HepG2 (cell line): Measurements from ENCODE around the gene TMEM225. TPM values are rescaled to one million over a fixed set of nuclear protein-coding genes. Genes with fewer than 3 reads are reported as not detected.

Source experiments
- ATAC-seq: fragments of 200-7000 bp; cut with Tn5 transposase; 3 replicates; pipeline ENCODE4 v1.9.1; 2020; ENCODE audit warnings: mild to moderate bottlenecking, moderate library complexity
- BruUV-seq: library from RNA; stranded (reverse); fragments of 400-500 nt; replicated peaks from 2 replicates; lab custom pipeline; 2021; lab: Mats Ljungman, UMichigan
- CTCF ChIA-PET: fragments of 300-600 bp; formaldehyde crosslinking; extraction: SDS; loops from one replicate; lab custom pipeline; 2021; ENCODE audit warnings: low total read pairs, inconsistent platforms, low intra/inter-chr PET ratio; lab: Yijun Ruan, JAX
- POLR2A ChIA-PET: fragments of 350-600 bp; sonication (Branson Sonifier 250); formaldehyde crosslinking; loops from one replicate; lab custom pipeline; 2020; ENCODE audit warnings: antibody characterized with exemption, inconsistent platforms; lab: Yijun Ruan, JAX
- DNase-seq: peaks from one replicate; pipeline ENCODE4 v3.0.0-alpha.2; 2015; ENCODE audit warnings: low spot score
- FAIRE-seq: peaks from 3 replicates; lab custom pipeline; 2011; peaks lifted over from hg19 to GRCh38; lab: Jason Lieb, UNC
- H2AFZ ChIP-seq: one replicate; pipeline ENCODE4 v1.6.1; 2011; ENCODE audit warnings: low read length, inconsistent platforms
- H3K27ac ChIP-seq: fragments of 300-600 bp; 3 replicates; pipeline ENCODE4 v1.8.0; 2011; ENCODE audit warnings: mixed run types, mild to moderate bottlenecking, mixed read lengths, low read length, inconsistent platforms; ENCODE audit not compliant: insufficient read depth; ENCODE audit errors: extremely low read length
- H3K27me3 ChIP-seq, 2 experiments: fragments of 200-600 bp in 1 of 2; 2 replicates in 1 of 2; 3 replicates in 1 of 2; pipeline versions ENCODE4 v1.6.0 to v1.8.0; 2011; ENCODE audit warnings: low read length in 2 of 2, mild to moderate bottlenecking in 2 of 2, moderate library complexity in 2 of 2, inconsistent platforms in 1 of 2; ENCODE audit not compliant: insufficient read depth in 2 of 2, control insufficient read depth in 1 of 2
- H3K36me3 ChIP-seq, 2 experiments: fragments of 200-600 bp in 1 of 2; replicated peaks in 1 of 2; 2 replicates in 1 of 2; 3 replicates in 1 of 2; pipeline versions ENCODE4 v1.5.1 to v1.8.0; 2011; ENCODE audit warnings: low read length in 2 of 2, inconsistent platforms in 1 of 2; ENCODE audit not compliant: insufficient read depth in 2 of 2, control insufficient read depth in 1 of 2
- H3K4me1 ChIP-seq: 2 replicates; pipeline ENCODE4 v1.5.1; 2012; ENCODE audit warnings: low read length, inconsistent platforms; ENCODE audit not compliant: insufficient read depth
- H3K4me2 ChIP-seq: 2 replicates; pipeline ENCODE4 v1.6.0; 2011; ENCODE audit warnings: low read depth, low read length, inconsistent platforms
- H3K4me3 ChIP-seq, 3 experiments: fragments of 200-600 bp in 1 of 3; sonication (generic), shearing (Covaris generic) in 1 of 3; replicated peaks in 1 of 3; 2 replicates each; pipeline ENCODE4 v1.5.1; 2011 to 2016; ENCODE audit warnings: low read length in 3 of 3, inconsistent platforms in 2 of 3, low read depth in 2 of 3, mild to moderate bottlenecking in 2 of 3, control low read depth in 1 of 3, mixed read lengths in 1 of 3; ENCODE audit not compliant: insufficient read depth in 1 of 3
- H3K79me2 ChIP-seq: one replicate; pipeline ENCODE4 v1.6.1; 2011; ENCODE audit warnings: low read length, inconsistent platforms; ENCODE audit not compliant: insufficient read depth
- H3K9ac ChIP-seq: 2 replicates; pipeline ENCODE4 v1.6.0; 2011; ENCODE audit warnings: mild to moderate bottlenecking, low read depth, low read length, inconsistent platforms; ENCODE audit not compliant: insufficient read depth
- H3K9me3 ChIP-seq: 2 replicates; pipeline ENCODE4 v1.5.1; 2012; ENCODE audit warnings: mild to moderate bottlenecking, low read length
- H4K20me1 ChIP-seq: 2 replicates; pipeline ENCODE4 v1.6.0; 2011; ENCODE audit warnings: inconsistent platforms, mild to moderate bottlenecking, low read length, moderate library complexity; ENCODE audit not compliant: insufficient read depth
- DZIP1 ChIP-seq: sonication (generic); formaldehyde crosslinking; IDR thresholded peaks from 2 replicates; pipeline ENCODE4 v1.5.0; 2020; ENCODE audit warnings: mild to moderate bottlenecking, missing genetic modification reagents
- GTF2F1 ChIP-seq: fragments of 150-350 bp; IDR thresholded peaks from 2 replicates; pipeline ENCODE4 v1.6.1; 2014; ENCODE audit warnings: low read length
- SOX13 ChIP-seq, 3 experiments: fragments of 450-650 bp in 1 of 3; sonication (generic) in 1 of 3; formaldehyde crosslinking in 1 of 3; IDR thresholded peaks in 2 of 3; conservative IDR thresholded peaks in 1 of 3; 2 replicates each; pipeline versions ENCODE4 v1.5.0 to v1.6.1; 2016 to 2020; ENCODE audit warnings: antibody characterized with exemption in 1 of 3, mild to moderate bottlenecking in 1 of 3, missing compliant biosample characterization in 1 of 3, missing genetic modification reagents in 1 of 3, moderate library complexity in 1 of 3
- ZNF775 ChIP-seq: sonication (generic); formaldehyde crosslinking; IDR thresholded peaks from 2 replicates; pipeline ENCODE4 v1.4.0; 2020; ENCODE audit warnings: missing genetic modification reagents, mild to moderate bottlenecking, moderate library complexity, borderline replicate concordance
- ZNF784 ChIP-seq: sonication (generic); formaldehyde crosslinking; IDR thresholded peaks from 2 replicates; pipeline ENCODE4 v1.5.1; 2020; ENCODE audit warnings: missing genetic modification reagents, mild to moderate bottlenecking, borderline replicate concordance
- ZNF83 ChIP-seq: sonication (generic); formaldehyde crosslinking; IDR thresholded peaks from 2 replicates; pipeline ENCODE4 v1.4.0; 2020; ENCODE audit warnings: missing genetic modification reagents, mild to moderate bottlenecking, borderline replicate concordance
- WGBS: methylation state at CpG from one replicate; pipeline ENCODE4 v1.1.6; 2017; ENCODE audit warnings: low lambda C conversion rate; 5-methylcytosine and 5-hydroxymethylcytosine counted together
- in situ Hi-C: cut with HindIII; loops from 2 replicates; pipeline ENCODE4 v1.10.0; 2017; ENCODE audit warnings: low pct_unique_long_range_greater_than_20kb; ENCODE audit not compliant: extremely low pct_ligation_motif_present
- intact Hi-C: fragments of 100-400 bp; cut with micrococcal nuclease; formaldehyde crosslinking; loops from one replicate; pipeline ENCODE4 v1.10.0; 2022; ENCODE audit not compliant: unreplicated experiment
- polyA plus RNA-seq, 8 experiments: library from polyadenylated mRNA; depleted of rRNA in 3 of 8; stranded (reverse) in 7 of 8; unstranded in 1 of 8; fragments of >200 nt; fragmentation: Illumina TruSeq in 4 of 8; extraction: Trizol in 4 of 8; gene quantifications; 2 replicates each; pipeline versions ENCODE4 v1.2.1 to v1.2.3, GENCODE V29; 2011 to 2016; ENCODE audit warnings: low read depth in 4 of 8, missing spikeins in 1 of 8, mixed read lengths in 1 of 8; ENCODE audit not compliant: insufficient read depth in 1 of 8
- total RNA-seq, 5 experiments: library from RNA; depleted of rRNA; stranded (reverse); fragments of >200 nt; fragmentation: Illumina TruSeq; extraction: Trizol; gene quantifications; 2 replicates each; pipeline ENCODE4 v1.2.3, GENCODE V29; 2016; ENCODE audit warnings: low read depth in 1 of 5
- TF ChIP-seq, protein P1 (sequence below): sonication (generic); formaldehyde crosslinking; IDR thresholded peaks from 2 replicates; pipeline ENCODE4 v1.5.0; 2020; ENCODE audit warnings: mild to moderate bottlenecking, missing genetic modification reagents
- TF ChIP-seq, protein P2 (sequence below): sonication (generic); formaldehyde crosslinking; IDR thresholded peaks from 2 replicates; pipeline ENCODE4 v1.4.0; 2020; ENCODE audit warnings: missing genetic modification reagents

TMEM225 gene
- total and polyA plus RNA-seq, 2 of the 13 experiments (the other 11 are each of a cell fraction or from before 2014, with no cell fraction given) = not detected

GRCh38 chr11:123920943-123921342, 35.5 kb upstream of the TMEM225 start (continued):
- TF ChIP-seq, protein P1, sequence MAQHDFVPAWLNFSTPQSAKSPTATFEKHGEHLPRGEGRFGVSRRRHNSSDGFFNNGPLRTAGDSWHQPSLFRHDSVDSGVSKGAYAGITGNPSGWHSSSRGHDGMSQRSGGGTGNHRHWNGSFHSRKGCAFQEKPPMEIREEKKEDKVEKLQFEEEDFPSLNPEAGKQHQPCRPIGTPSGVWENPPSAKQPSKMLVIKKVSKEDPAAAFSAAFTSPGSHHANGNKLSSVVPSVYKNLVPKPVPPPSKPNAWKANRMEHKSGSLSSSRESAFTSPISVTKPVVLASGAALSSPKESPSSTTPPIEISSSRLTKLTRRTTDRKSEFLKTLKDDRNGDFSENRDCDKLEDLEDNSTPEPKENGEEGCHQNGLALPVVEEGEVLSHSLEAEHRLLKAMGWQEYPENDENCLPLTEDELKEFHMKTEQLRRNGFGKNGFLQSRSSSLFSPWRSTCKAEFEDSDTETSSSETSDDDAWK (CRISPR knock-in tag) = no peak
- no peak for TF ChIP-seq SOX13 (IDR thresholded peaks at IDR 0.05)
- no peak for TF ChIP-seq SOX13 (CRISPR knock-in tag; conservative IDR thresholded peaks at IDR 0.05 in 1 of 2, IDR thresholded peaks at IDR 0.05 in 1 of 2)

DNA sequence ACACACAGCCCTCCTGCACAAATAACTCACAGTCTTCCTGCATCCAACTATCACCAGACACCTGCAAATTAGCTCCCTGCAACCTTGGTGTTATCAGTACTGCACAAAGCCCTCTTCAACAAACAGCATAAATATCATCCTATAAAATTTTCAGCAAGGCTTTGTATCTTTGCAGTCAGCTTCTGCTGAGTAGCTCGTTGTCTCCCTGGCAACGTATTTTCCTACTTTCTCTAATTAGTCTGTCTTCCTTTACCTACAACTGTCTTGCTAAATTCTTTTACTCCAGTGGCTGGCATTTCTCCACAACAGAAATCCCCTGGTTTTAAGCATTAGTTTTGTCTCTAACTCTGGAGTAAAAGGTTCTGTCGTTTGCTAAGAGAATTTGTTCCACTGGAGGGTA, 20.4 kb upstream of the TMEM225 start:
- ChIA-PET CTCF (no interaction called here), POLR2A (no interaction called here)
- no peaks in the 10 kb centered on the region for H3K27me3 ChIP-seq
- BruUV-seq = no TSS peak
- FAIRE-seq = no peak
- WGBS = 0% methylated on average over 3 of the region's 3 CpGs
- intact Hi-C loops = no loop called here
- no peak overlapping the region for H3K9ac ChIP-seq
- H3K36me3 ChIP-seq = no peaks in the 10 kb centered on the region
- H2AFZ ChIP-seq = no peak overlapping the region
- no peaks in the 10 kb centered on the region for H3K9me3 ChIP-seq
- H3K79me2 ChIP-seq = no peaks in the 10 kb centered on the region
- H3K4me1 ChIP-seq = no peaks in the 10 kb centered on the region
- H4K20me1 ChIP-seq = no peaks in the 10 kb centered on the region
- H3K4me2 ChIP-seq = no peak overlapping the region
- ATAC-seq = no peak
- in situ Hi-C loops = no loop called here
- no peak overlapping the region for H3K27ac ChIP-seq
- no peak overlapping the region for H3K4me3 ChIP-seq
- DNase-seq = no peak
- TF ChIP-seq GTF2F1 = no peak
- TF ChIP-seq, protein P2, sequence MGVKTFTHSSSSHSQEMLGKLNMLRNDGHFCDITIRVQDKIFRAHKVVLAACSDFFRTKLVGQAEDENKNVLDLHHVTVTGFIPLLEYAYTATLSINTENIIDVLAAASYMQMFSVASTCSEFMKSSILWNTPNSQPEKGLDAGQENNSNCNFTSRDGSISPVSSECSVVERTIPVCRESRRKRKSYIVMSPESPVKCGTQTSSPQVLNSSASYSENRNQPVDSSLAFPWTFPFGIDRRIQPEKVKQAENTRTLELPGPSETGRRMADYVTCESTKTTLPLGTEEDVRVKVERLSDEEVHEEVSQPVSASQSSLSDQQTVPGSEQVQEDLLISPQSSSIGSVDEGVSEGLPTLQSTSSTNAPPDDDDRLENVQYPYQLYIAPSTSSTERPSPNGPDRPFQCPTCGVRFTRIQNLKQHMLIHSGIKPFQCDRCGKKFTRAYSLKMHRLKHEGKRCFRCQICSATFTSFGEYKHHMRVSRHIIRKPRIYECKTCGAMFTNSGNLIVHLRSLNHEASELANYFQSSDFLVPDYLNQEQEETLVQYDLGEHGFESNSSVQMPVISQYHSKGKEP = no peak
- no peak for TF ChIP-seq ZNF775 (CRISPR knock-in tag)
- TF ChIP-seq ZNF784 (CRISPR knock-in tag) = no peak
- no peak for TF ChIP-seq ZNF83 (CRISPR knock-in tag)
- TF ChIP-seq DZIP1 (CRISPR knock-in tag) = no peak
